SKM-1 treated with dmso at 0.1 percent for 144 hours (cell line): Measurements from ENCODE around the gene GPX3.

ENCODE experiments used
- DNase-seq: peaks from one replicate; lab custom pipeline; 2025; ENCODE audit not compliant: unreplicated experiment; lab: John Stamatoyannopoulos, UW

The GPX3 gene

DNA sequence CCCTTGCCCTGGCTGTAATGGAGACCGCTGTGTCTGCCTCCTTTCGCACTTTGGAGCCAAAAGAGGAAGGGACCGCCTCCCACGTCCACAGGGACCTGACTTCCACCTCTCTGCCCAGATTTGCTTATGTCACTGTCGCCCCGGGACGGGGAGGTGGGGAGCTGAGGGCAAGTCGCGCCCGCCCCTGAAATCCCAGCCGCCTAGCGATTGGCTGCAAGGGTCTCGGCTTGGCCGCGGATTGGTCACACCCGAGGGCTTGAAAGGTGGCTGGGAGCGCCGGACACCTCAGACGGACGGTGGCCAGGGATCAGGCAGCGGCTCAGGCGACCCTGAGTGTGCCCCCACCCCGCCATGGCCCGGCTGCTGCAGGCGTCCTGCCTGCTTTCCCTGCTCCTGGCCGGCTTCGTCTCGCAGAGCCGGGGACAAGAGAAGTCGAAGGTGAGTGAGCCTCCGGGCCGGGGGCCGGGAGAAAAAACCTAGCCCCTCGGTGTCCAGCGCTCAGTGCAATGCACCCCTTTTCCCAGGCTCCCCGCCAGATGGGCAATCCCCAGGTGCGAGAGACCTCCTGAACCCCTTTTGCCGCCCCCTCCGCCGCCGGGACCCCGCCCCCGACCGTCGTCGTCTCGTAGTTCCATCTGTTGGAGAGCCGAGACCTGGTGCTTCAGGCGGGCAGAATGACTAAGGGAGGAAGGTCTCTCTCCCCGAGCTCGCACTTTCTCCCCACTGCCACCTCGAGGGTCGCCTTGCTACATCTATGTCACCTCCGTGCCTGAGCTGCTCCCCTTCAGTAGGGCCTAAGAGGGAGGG, at the start of gene GPX3:
TSS of gene GPX3 (plus strand) at position 288 of the 807 bp plus-strand sequence. CDS start at position 352, 64 bp downstream.
- DNase-seq = no peak

DNA sequence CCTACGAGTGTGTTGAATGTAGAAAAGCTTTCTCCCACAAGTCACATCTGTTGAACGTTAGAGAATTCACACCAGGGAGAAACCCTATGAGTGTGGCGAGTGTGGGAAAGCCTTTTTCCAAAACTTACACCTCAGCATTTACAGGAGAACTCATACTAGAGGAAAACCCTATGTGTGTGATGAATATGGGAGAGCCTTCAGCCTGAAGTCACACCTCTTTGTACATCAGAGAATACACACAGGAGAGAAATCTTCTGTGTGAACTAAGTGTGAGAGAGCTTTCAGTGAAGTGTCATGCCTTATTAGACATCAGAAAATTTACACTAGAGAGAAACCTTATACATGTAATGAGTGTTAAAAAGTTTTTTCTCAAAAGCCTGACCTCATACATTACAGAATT, 41.8 kb upstream of the GPX3 start:
- DNase-seq = no peak

DNA sequence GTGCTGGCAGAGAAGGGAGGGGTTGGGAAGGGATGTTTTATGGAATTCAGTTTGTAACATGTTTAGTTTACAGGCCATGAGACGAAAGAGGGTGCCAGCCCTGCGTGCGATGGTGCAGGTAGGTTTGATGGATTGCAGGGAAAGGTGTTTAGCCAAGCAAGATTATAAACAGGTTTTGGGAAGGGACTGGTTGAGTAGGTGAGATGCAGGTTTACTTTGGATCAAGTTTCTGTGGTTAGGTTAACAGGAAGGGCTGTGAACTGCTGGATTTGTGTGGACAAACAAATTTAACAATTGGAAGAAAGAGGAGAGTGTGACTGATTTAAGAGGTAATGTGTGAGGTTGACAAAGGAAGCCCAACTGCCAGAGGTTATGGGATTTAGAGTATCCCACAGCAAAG, 32.6 kb upstream of the GPX3 start:
- no peak for DNase-seq

DNA sequence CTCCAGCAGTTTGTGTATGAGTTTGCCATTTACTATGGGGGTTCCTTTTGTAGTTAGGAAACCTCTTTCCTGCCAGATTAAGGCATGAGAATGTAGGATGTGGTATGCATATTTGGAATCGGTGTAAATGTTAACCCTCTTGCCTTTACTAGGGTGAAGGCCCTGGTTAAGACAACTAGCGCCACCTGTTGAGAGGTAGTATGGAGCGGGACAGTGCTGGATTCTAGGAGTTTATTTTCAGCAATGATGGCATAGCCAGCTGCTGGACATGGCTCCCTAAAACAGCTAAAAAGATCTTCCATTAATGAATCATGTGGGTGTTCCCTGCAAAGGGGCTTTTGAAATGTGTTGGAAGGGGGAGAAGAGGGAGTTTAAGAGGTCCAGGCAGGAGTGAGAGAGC, 30.7 kb upstream of the GPX3 start:
- DNase-seq = no peak

DNA sequence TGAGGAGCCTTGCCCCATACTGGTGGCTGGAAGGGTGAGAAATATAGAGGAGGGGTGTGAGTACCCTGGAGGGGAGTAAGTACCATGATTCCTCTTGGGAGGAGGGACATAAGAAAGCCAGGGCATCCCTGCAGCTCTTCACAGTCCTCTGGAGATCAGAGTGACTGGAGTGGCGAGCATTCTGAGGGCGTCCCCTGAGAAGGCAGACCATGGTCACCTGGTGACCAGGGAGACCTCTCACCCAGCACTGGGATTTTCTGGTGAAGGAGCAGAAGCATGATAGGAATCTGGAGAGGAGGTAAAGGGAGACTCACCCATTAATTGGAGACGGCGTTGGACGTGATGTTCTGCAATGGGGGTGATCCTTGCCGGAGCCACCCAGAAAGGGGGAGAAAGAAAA, 27.7 kb upstream of the GPX3 start:
- DNase-seq = no peak

- no peak for DNase-seq
Observed at GRCh38 chr5:150993422-150993821, 27.0 kb upstream of the GPX3 start.

- DNase-seq = no peak
Observed at GRCh38 chr5:150993826-150994412, 26.5 kb upstream of the GPX3 start.

- DNase-seq = no peak
Observed at GRCh38 chr5:150999704-151000442, 20.5 kb upstream of the GPX3 start.

DNA sequence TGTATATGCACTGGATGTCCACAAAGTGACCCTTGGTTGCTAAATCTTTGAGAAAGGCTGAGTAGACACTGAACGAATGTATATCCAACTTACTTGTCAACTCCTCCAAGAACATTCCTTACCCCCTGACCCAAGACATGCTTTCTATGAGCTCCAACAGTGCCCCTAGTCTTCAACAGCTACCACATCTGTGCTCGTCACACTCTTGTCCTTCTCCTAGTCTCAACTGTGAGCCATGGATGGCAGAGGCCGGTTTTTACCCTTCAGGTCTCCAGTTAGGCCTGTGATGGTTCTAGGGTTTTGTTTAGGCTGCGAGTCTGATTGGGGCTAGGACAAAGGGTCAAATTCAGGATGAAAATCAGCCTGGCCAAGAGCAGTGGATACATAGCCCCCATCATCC, 19.0 kb upstream of the GPX3 start:
- DNase-seq = no peak

- no peak for DNase-seq
Observed at GRCh38 chr5:151002250-151002649, 18.1 kb upstream of the GPX3 start.

- DNase-seq = no peak
Observed at GRCh38 chr5:151002681-151003502, 17.5 kb upstream of the GPX3 start.

- DNase-seq = no peak
Observed at GRCh38 chr5:151003503-151003860, 16.9 kb upstream of the GPX3 start.

- no peak for DNase-seq
Observed at GRCh38 chr5:151004499-151004898, 15.9 kb upstream of the GPX3 start.

DNA sequence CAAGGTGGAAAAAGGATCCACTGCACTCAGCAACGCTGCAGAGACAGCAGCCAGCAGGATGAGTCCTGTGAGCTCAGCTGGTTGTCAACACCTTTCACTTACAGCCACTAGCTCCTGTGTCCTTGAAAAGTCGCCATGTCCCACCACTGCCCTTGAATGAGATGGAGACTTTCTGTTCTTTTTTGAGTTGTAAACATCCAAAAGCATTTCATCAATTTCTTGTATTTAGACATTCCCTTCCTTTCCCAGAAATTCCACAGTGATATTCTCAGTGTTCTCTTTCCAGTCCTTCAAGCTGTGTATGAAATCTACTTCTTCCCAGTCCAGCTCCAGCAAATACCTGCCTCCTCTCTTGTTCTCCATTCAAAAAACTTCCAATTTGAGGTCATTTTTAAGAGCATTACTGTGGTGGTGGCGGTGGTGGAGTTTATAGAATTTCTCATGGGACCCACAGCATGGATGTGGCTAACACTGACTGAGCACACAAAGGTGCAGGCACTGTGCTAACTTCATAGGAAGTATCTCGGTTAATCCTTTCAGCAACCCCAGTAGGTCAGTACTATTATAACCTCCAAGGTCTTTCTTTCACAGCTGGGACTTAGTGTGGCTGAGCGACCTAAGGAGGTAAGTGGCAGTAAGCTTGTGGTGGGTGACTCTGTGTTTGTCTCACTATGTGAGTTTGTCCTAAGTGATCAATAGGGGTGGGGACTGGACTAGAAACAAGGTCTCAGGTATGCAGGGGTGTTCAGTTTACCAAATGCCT, 15.0 kb upstream of the GPX3 start:
- DNase-seq = no peak

DNA sequence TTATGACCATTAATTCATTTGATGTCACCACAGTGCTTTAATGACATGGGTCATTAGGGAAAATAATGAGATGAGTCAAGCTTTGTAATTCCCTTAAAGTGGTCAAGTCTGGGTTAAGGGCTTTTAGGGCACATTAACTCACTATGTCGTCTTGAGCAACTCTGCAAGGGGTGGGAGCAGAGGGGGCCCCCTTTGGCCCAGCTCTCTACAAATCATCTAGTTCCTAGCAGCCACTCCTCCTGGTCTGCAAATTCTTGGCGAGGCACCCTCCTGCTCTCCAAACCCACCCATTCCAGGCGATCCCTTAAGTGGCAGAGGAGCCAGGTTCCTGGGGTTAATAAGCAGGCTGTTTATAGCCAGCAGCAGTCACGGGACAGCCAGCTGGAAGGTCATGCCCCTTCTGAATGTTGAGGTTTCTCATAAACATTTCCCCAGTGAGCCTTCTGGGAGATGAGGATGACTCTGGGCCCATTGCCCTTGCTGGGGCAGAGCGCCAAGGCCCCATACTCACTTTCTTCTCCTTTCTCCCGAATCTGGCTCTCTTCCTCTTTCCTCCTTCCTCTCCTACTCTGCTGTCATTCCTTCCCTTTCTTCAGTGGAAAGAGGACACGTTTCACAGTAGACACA, 14.3 kb upstream of the GPX3 start:
- DNase-seq = peak; percentile 9

- DNase-seq = no peak
Observed at GRCh38 chr5:151006704-151007334, 13.6 kb upstream of the GPX3 start.

- no peak for DNase-seq
Observed at GRCh38 chr5:151007430-151008209, 12.8 kb upstream of the GPX3 start.

DNA sequence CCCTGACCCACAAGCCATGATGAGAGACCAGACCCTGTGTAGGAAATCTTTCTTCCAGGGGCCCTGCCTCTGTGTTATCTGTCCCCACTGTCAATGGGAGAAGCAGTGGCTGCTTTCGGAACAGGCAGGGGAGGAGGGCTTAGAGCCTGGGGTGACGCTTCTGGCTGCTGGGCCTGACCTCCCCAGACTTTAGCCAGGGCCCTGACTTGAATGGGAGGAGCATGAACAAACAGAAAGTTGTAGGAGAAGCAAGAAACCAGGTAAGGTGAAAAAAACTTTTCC, 12.2 kb upstream of the GPX3 start:
- no peak for DNase-seq

DNA sequence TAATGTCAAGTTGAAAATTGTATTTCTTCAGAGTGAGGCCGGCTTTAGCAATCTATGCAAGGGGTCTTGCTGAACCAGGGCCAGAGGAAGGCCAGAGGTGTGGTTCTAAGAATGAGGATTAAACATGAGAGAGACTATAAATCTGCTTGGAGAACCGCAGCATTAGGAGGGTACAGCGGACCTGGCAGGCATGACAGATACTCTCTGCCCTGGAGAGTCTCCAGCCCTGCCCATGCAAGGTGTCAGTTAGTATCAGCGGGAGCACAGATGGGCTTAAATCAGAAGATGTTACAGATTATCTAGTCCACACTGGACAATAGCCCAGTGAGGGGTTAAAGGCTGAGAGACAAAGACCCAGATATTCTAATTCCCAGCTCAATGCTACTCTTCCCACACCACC, 11.5 kb upstream of the GPX3 start:
- no peak for DNase-seq
